ENCODE data around the gene TJAP1.

TJAP1 gene

GRCh38 chr6:43442935-43443334 lies 34.4 kb upstream of the TJAP1 start:
- H3K4me3 ChIP-seq (ENCODE audit: low read length) = no peak overlapping the region
- H3K9ac ChIP-seq (ENCODE audit: low read length) = no peak overlapping the region
- peaks cover 3% of the 10 kb centered on the region for H3K4me1 ChIP-seq (ENCODE audit: control insufficient read depth, insufficient read depth, low read length)
- H3K9me3 ChIP-seq (ENCODE audit: control insufficient read depth, low read length) = no peaks in the 10 kb centered on the region
- no peaks in the 10 kb centered on the region for H3K27me3 ChIP-seq (ENCODE audit: control insufficient read depth, insufficient read depth, low read length)
- peaks cover 18% of the 10 kb centered on the region for H3K36me3 ChIP-seq (ENCODE audit: control insufficient read depth, insufficient read depth, low read length)

GRCh38 chr6:43444036-43444435 lies 33.3 kb upstream of the TJAP1 start:
- no peak overlapping the region for H3K4me3 ChIP-seq (ENCODE audit: low read length)
- no peak overlapping the region for H3K9ac ChIP-seq (ENCODE audit: low read length)
- H3K27me3 ChIP-seq (ENCODE audit: control insufficient read depth, insufficient read depth, low read length) = no peaks in the 10 kb centered on the region
- no peaks in the 10 kb centered on the region for H3K4me1 ChIP-seq (ENCODE audit: control insufficient read depth, insufficient read depth, low read length)
- H3K36me3 ChIP-seq (ENCODE audit: control insufficient read depth, insufficient read depth, low read length) = peaks cover 19% of the 10 kb centered on the region
- H3K9me3 ChIP-seq (ENCODE audit: control insufficient read depth, low read length) = no peaks in the 10 kb centered on the region

- H3K36me3 ChIP-seq (ENCODE audit: control insufficient read depth, insufficient read depth, low read length) = peaks cover 19% of the 10 kb centered on the region
- H3K4me3 ChIP-seq (ENCODE audit: low read length) = no peak overlapping the region
- no peaks in the 10 kb centered on the region for H3K4me1 ChIP-seq (ENCODE audit: control insufficient read depth, insufficient read depth, low read length)
- no peak overlapping the region for H3K9ac ChIP-seq (ENCODE audit: low read length)
- H3K9me3 ChIP-seq (ENCODE audit: control insufficient read depth, low read length) = no peaks in the 10 kb centered on the region
- no peaks in the 10 kb centered on the region for H3K27me3 ChIP-seq (ENCODE audit: control insufficient read depth, insufficient read depth, low read length)
Observed at GRCh38 chr6:43444582-43444981, 32.8 kb upstream of the TJAP1 start.

- no peaks in the 10 kb centered on the region for H3K27me3 ChIP-seq (ENCODE audit: control insufficient read depth, insufficient read depth, low read length)
- no peaks in the 10 kb centered on the region for H3K4me1 ChIP-seq (ENCODE audit: control insufficient read depth, insufficient read depth, low read length)
- H3K9ac ChIP-seq (ENCODE audit: low read length) = no peak overlapping the region
- peaks cover 15% of the 10 kb centered on the region for H3K36me3 ChIP-seq (ENCODE audit: control insufficient read depth, insufficient read depth, low read length)
- H3K9me3 ChIP-seq (ENCODE audit: control insufficient read depth, low read length) = no peaks in the 10 kb centered on the region
- H3K4me3 ChIP-seq (ENCODE audit: low read length) = no peak overlapping the region
Observed at GRCh38 chr6:43445576-43445975, 31.8 kb upstream of the TJAP1 start.

GRCh38 chr6:43447604-43448003 lies 29.8 kb upstream of the TJAP1 start:
- Histone ChIP-seq H3K4me1 (ENCODE audit: control insufficient read depth, insufficient read depth, low read length) (no peaks in the 10 kb centered on the region), H3K36me3 (ENCODE audit: control insufficient read depth, insufficient read depth, low read length) (peaks cover 14% of the 10 kb centered on the region)

GRCh38 chr6:43448916-43449315 lies 28.5 kb upstream of the TJAP1 start:
- H3K36me3 ChIP-seq (ENCODE audit: control insufficient read depth, insufficient read depth, low read length) = peaks cover 3% of the 10 kb centered on the region
- H3K9ac ChIP-seq (ENCODE audit: low read length) = no peak overlapping the region

More at GRCh38 chr6:43447604-43448003, 29.8 kb upstream of the TJAP1 start:
- Histone ChIP-seq H3K9me3 (ENCODE audit: control insufficient read depth, low read length) (no peaks in the 10 kb centered on the region), H3K4me3 (ENCODE audit: low read length) (no peak overlapping the region), H3K27me3 (ENCODE audit: control insufficient read depth, insufficient read depth, low read length) (no peaks in the 10 kb centered on the region), H3K9ac (ENCODE audit: low read length) (no peak overlapping the region)

GRCh38 chr6:43450699-43451131 lies 26.7 kb upstream of the TJAP1 start:
- H3K4me1 ChIP-seq (ENCODE audit: control insufficient read depth, insufficient read depth, low read length) = peaks cover 6% of the 10 kb centered on the region
- no peak overlapping the region for H3K9ac ChIP-seq (ENCODE audit: low read length)
- H3K36me3 ChIP-seq (ENCODE audit: control insufficient read depth, insufficient read depth, low read length) = peaks cover 3% of the 10 kb centered on the region
- peaks cover 12% of the 10 kb centered on the region for H3K27me3 ChIP-seq (ENCODE audit: control insufficient read depth, insufficient read depth, low read length)
- H3K4me3 ChIP-seq (ENCODE audit: low read length) = no peak overlapping the region
- H3K9me3 ChIP-seq (ENCODE audit: control insufficient read depth, low read length) = no peaks in the 10 kb centered on the region

More at GRCh38 chr6:43448916-43449315, 28.5 kb upstream of the TJAP1 start:
- H3K9me3 ChIP-seq (ENCODE audit: control insufficient read depth, low read length) = no peaks in the 10 kb centered on the region
- H3K27me3 ChIP-seq (ENCODE audit: control insufficient read depth, insufficient read depth, low read length) = no peaks in the 10 kb centered on the region
- no peaks in the 10 kb centered on the region for H3K4me1 ChIP-seq (ENCODE audit: control insufficient read depth, insufficient read depth, low read length)
- no peak overlapping the region for H3K4me3 ChIP-seq (ENCODE audit: low read length)

GRCh38 chr6:43451348-43451747 lies 26.0 kb upstream of the TJAP1 start:
- H3K27me3 ChIP-seq (ENCODE audit: control insufficient read depth, insufficient read depth, low read length) = peaks cover 18% of the 10 kb centered on the region
- no peak overlapping the region for H3K9ac ChIP-seq (ENCODE audit: low read length)
- H3K4me1 ChIP-seq (ENCODE audit: control insufficient read depth, insufficient read depth, low read length) = peaks cover 6% of the 10 kb centered on the region
- H3K9me3 ChIP-seq (ENCODE audit: control insufficient read depth, low read length) = no peaks in the 10 kb centered on the region
- H3K4me3 ChIP-seq (ENCODE audit: low read length) = no peak overlapping the region
- peaks cover 3% of the 10 kb centered on the region for H3K36me3 ChIP-seq (ENCODE audit: control insufficient read depth, insufficient read depth, low read length)

- Histone ChIP-seq H3K4me1 (ENCODE audit: control insufficient read depth, insufficient read depth, low read length) (peaks cover 6% of the 10 kb centered on the region), H3K27me3 (ENCODE audit: control insufficient read depth, insufficient read depth, low read length) (peaks cover 24% of the 10 kb centered on the region), H3K36me3 (ENCODE audit: control insufficient read depth, insufficient read depth, low read length) (peaks cover 3% of the 10 kb centered on the region), H3K4me3 (ENCODE audit: low read length) (no peak overlapping the region), H3K9ac (ENCODE audit: low read length) (no peak overlapping the region), H3K9me3 (ENCODE audit: control insufficient read depth, low read length) (no peaks in the 10 kb centered on the region)
Observed at GRCh38 chr6:43451939-43452338, 25.4 kb upstream of the TJAP1 start.

- H3K36me3 ChIP-seq (ENCODE audit: control insufficient read depth, insufficient read depth, low read length) = peaks cover 1% of the 10 kb centered on the region
- H3K4me3 ChIP-seq (ENCODE audit: low read length) = no peak overlapping the region
- H3K4me1 ChIP-seq (ENCODE audit: control insufficient read depth, insufficient read depth, low read length) = peaks cover 6% of the 10 kb centered on the region
- peaks cover 27% of the 10 kb centered on the region for H3K27me3 ChIP-seq (ENCODE audit: control insufficient read depth, insufficient read depth, low read length)
- H3K9ac ChIP-seq (ENCODE audit: low read length) = no peak overlapping the region
- no peaks in the 10 kb centered on the region for H3K9me3 ChIP-seq (ENCODE audit: control insufficient read depth, low read length)
Observed at GRCh38 chr6:43452896-43453295, 24.5 kb upstream of the TJAP1 start.

- no peaks in the 10 kb centered on the region for H3K9me3 ChIP-seq (ENCODE audit: control insufficient read depth, low read length)
Observed at GRCh38 chr6:43453831-43454230, 23.5 kb upstream of the TJAP1 start.

GRCh38 chr6:43454290-43454695 lies 23.1 kb upstream of the TJAP1 start:
- Histone ChIP-seq H3K9me3 (ENCODE audit: control insufficient read depth, low read length) (no peaks in the 10 kb centered on the region), H3K27me3 (ENCODE audit: control insufficient read depth, insufficient read depth, low read length) (peaks cover 27% of the 10 kb centered on the region), H3K4me3 (ENCODE audit: low read length) (no peak overlapping the region), H3K9ac (ENCODE audit: low read length) (no peak overlapping the region), H3K4me1 (ENCODE audit: control insufficient read depth, insufficient read depth, low read length) (peaks cover 6% of the 10 kb centered on the region), H3K36me3 (ENCODE audit: control insufficient read depth, insufficient read depth, low read length) (no peaks in the 10 kb centered on the region)

More at GRCh38 chr6:43453831-43454230, 23.5 kb upstream of the TJAP1 start:
- Histone ChIP-seq H3K36me3 (ENCODE audit: control insufficient read depth, insufficient read depth, low read length) (no peaks in the 10 kb centered on the region), H3K4me3 (ENCODE audit: low read length) (no peak overlapping the region), H3K4me1 (ENCODE audit: control insufficient read depth, insufficient read depth, low read length) (peaks cover 6% of the 10 kb centered on the region), H3K9ac (ENCODE audit: low read length) (no peak overlapping the region), H3K27me3 (ENCODE audit: control insufficient read depth, insufficient read depth, low read length) (peaks cover 27% of the 10 kb centered on the region)

All from mucosa of stomach (tissue), 1 donor.